HCT116 (cell line): Measurements from ENCODE around the gene BAZ1B. TPM values are rescaled to one million over a fixed set of nuclear protein-coding genes. Genes with fewer than 3 reads are reported as not detected.

Experiments
- ATAC-seq: fragments of 200-7000 bp; cut with Tn5 transposase; 2 replicates; pipeline ENCODE4 v1.9.1; 2020; ENCODE audit warnings: mild to moderate bottlenecking, moderate library complexity
- BruUV-seq: library from RNA; stranded (reverse); fragments of 400-500 nt; replicated peaks from 2 replicates; lab custom pipeline; 2021; lab: Mats Ljungman, UMichigan
- CTCF ChIA-PET: fragments of 300-600 bp; sonication (Branson Sonifier 250); formaldehyde crosslinking; loops from one replicate; lab custom pipeline; 2021; ENCODE audit warnings: antibody characterized with exemption; lab: Charles Lee
- POLR2A ChIA-PET: fragments of 300-600, 350-600 bp; sonication (Branson Sonifier 250); formaldehyde crosslinking; loops from one replicate; lab custom pipeline; 2021; ENCODE audit warnings: antibody characterized with exemption; lab: Charles Lee
- RAD21 ChIA-PET, 2 experiments: fragments of 300-600 bp; sonication (Branson Sonifier 250); formaldehyde crosslinking; loops; one replicate each; lab custom pipeline; 2023; ENCODE audit warnings: low total read pairs in 2 of 2; ENCODE audit not compliant: uncharacterized antibody in 2 of 2, unreplicated experiment in 2 of 2, low non-redundant PET in 1 of 2; lab: Charles Lee
- DNase-seq: peaks from one replicate; pipeline ENCODE4 v3.0.0-alpha.2; 2010; ENCODE audit warnings: low read depth, low spot score
- H2AFZ ChIP-seq: fragments of 200-600 bp; shearing (Covaris generic), sonication (generic); 2 replicates; pipeline ENCODE4 v1.6.1; 2017; ENCODE audit warnings: low read depth, mixed run types, mixed read lengths, antibody characterized with exemption, low read length; ENCODE audit not compliant: poor library complexity, severe bottlenecking
- H3K27ac ChIP-seq: 2 replicates; pipeline ENCODE4 v1.5.1; 2012; ENCODE audit warnings: low read depth, low read length
- H3K27me3 ChIP-seq: fragments of 200-600 bp; sonication (generic); 2 replicates; pipeline ENCODE4 v1.6.1; 2016; ENCODE audit warnings: mixed run types, low read length, mixed read lengths; ENCODE audit not compliant: insufficient read depth
- H3K36me3 ChIP-seq, 2 experiments: fragments of 200-500 bp in 1 of 2; fragments of 200-600 bp in 1 of 2; sonication (Bioruptor generic) in 1 of 2; sonication (generic) in 1 of 2; 2 replicates each; pipeline versions ENCODE4 v1.5.1 to v1.6.1; 2014 to 2016; ENCODE audit warnings: low read length in 2 of 2, inconsistent platforms in 1 of 2, mixed read lengths in 1 of 2, mixed run types in 1 of 2; ENCODE audit not compliant: insufficient read depth in 2 of 2, control insufficient read depth in 1 of 2
- H3K4me1 ChIP-seq, 2 experiments: fragments of 200-600 bp in 1 of 2; sonication (generic) in 1 of 2; 2 replicates each; pipeline versions ENCODE4 v1.5.1 to v1.6.1; 2012 to 2017; ENCODE audit warnings: low read length in 2 of 2, inconsistent platforms in 1 of 2, mild to moderate bottlenecking in 1 of 2, mixed read lengths in 1 of 2, mixed run types in 1 of 2, moderate library complexity in 1 of 2; ENCODE audit not compliant: insufficient read depth in 2 of 2, control insufficient read depth in 1 of 2
- H3K4me2 ChIP-seq: fragments of 200-600 bp; sonication (generic); 2 replicates; pipeline ENCODE4 v1.6.1; 2017; ENCODE audit warnings: mixed run types, low read length, mixed read lengths
- H3K4me3 ChIP-seq, 2 experiments: fragments of 200-600 bp in 1 of 2; sonication (generic) in 1 of 2; replicated peaks in 1 of 2; 2 replicates each; pipeline ENCODE4 v1.5.1; 2011 to 2016; ENCODE audit warnings: low read length in 2 of 2, control low read depth in 1 of 2, low read depth in 1 of 2, mild to moderate bottlenecking in 1 of 2, mixed read lengths in 1 of 2, mixed run types in 1 of 2
- H3K79me2 ChIP-seq: fragments of 200-600 bp; sonication (generic); 2 replicates; pipeline ENCODE4 v1.6.1; 2017; ENCODE audit warnings: mild to moderate bottlenecking, mixed run types, low read length, moderate library complexity, mixed read lengths; ENCODE audit not compliant: insufficient read depth
- H3K9ac ChIP-seq: fragments of 200-600 bp; sonication (generic); 2 replicates; pipeline ENCODE4 v1.6.1; 2016; ENCODE audit warnings: low read length, mixed read lengths
- H3K9me2 ChIP-seq: fragments of 200-600 bp; sonication (generic), shearing (Covaris generic); 2 replicates; pipeline ENCODE4 v1.6.1; 2017; ENCODE audit warnings: mixed run types, mild to moderate bottlenecking, moderate library complexity; ENCODE audit not compliant: insufficient read depth
- H3K9me3 ChIP-seq, 2 experiments: fragments of 200-500 bp in 1 of 2; fragments of 200-600 bp in 1 of 2; sonication (Bioruptor generic) in 1 of 2; sonication (generic) in 1 of 2; 2 replicates each; pipeline ENCODE4 v1.6.1; 2014 to 2017; ENCODE audit warnings: low read length in 2 of 2, mixed read lengths in 2 of 2, inconsistent platforms in 1 of 2, low read depth in 1 of 2, mild to moderate bottlenecking in 1 of 2, mixed run types in 1 of 2, moderate library complexity in 1 of 2; ENCODE audit not compliant: control insufficient read depth in 1 of 2, insufficient read depth in 1 of 2
- H4K20me1 ChIP-seq: fragments of 200-600 bp; sonication (generic), shearing (Covaris generic); 2 replicates; pipeline ENCODE4 v1.6.1; 2017; ENCODE audit warnings: mixed run types, mild to moderate bottlenecking, moderate library complexity; ENCODE audit not compliant: insufficient read depth
- ATF3 ChIP-seq: IDR thresholded peaks from 2 replicates; pipeline ENCODE4 v1.6.1; 2012
- CBX3 ChIP-seq: IDR thresholded peaks from 2 replicates; pipeline ENCODE4 v1.6.1; 2012; ENCODE audit warnings: low read depth
- CTCF ChIP-seq, 3 experiments: fragments of 200-600 bp in 1 of 3; sonication (generic) in 1 of 3; IDR thresholded peaks in 2 of 3; conservative IDR thresholded peaks in 1 of 3; 2 replicates each; pipeline ENCODE4 v1.5.1; 2012 to 2017; ENCODE audit warnings: low read depth in 2 of 3, low read length in 2 of 3, antibody characterized with exemption in 1 of 3, borderline replicate concordance in 1 of 3, control low read depth in 1 of 3, mild to moderate bottlenecking in 1 of 3, mixed read lengths in 1 of 3, mixed run types in 1 of 3, moderate library complexity in 1 of 3; ENCODE audit not compliant: insufficient read depth in 1 of 3
- EZH2 ChIP-seq: fragments of 200-600 bp; sonication (generic); IDR thresholded peaks from 2 replicates; pipeline ENCODE4 v1.6.1; 2017; ENCODE audit warnings: antibody characterized with exemption, mixed run types
- EZH2phosphoT487 ChIP-seq: fragments of 200-600 bp; IDR thresholded peaks from 2 replicates; pipeline ENCODE4 v1.6.1; 2018; ENCODE audit warnings: antibody characterized with exemption, borderline replicate concordance
- FOSL1 ChIP-seq: IDR thresholded peaks from 2 replicates; pipeline ENCODE4 v1.6.1; 2012; ENCODE audit warnings: low read depth
- JUND ChIP-seq: IDR thresholded peaks from 2 replicates; pipeline ENCODE4 v1.6.1; 2012
- MAX ChIP-seq: IDR thresholded peaks from 2 replicates; pipeline ENCODE4 v1.6.1; 2012
- POLR2AphosphoS5 ChIP-seq: IDR thresholded peaks from 2 replicates; pipeline ENCODE4 v1.6.1; 2011; ENCODE audit warnings: mild to moderate bottlenecking, low read depth, low read length, moderate library complexity
- RAD21 ChIP-seq: IDR thresholded peaks from 2 replicates; pipeline ENCODE4 v1.6.1; 2012; ENCODE audit warnings: low read depth, mild to moderate bottlenecking
- REST ChIP-seq: IDR thresholded peaks from 2 replicates; pipeline ENCODE4 v1.6.1; 2012; ENCODE audit warnings: low read depth
- SIN3A ChIP-seq: IDR thresholded peaks from 2 replicates; pipeline ENCODE4 v1.6.1; 2012; ENCODE audit warnings: low read depth
- SP1 ChIP-seq: IDR thresholded peaks from 2 replicates; pipeline ENCODE4 v1.6.1; 2012; ENCODE audit warnings: low read depth
- SRF ChIP-seq: IDR thresholded peaks from 2 replicates; pipeline ENCODE4 v1.6.1; 2012; ENCODE audit warnings: low read depth
- TCF7L2 ChIP-seq: IDR thresholded peaks from 2 replicates; pipeline ENCODE4 v1.7.0; 2011; ENCODE audit warnings: borderline replicate concordance, inconsistent platforms; ENCODE audit not compliant: insufficient read depth, insufficient read length; ENCODE audit errors: extremely low read depth
- YY1 ChIP-seq: IDR thresholded peaks from 2 replicates; pipeline ENCODE4 v1.6.1; 2011; ENCODE audit warnings: low read length, low read depth, moderate library complexity, mild to moderate bottlenecking; ENCODE audit not compliant: insufficient replicate concordance; ENCODE audit errors: extremely low read depth
- ZBTB33 ChIP-seq: IDR thresholded peaks from 2 replicates; pipeline ENCODE4 v1.6.1; 2011; ENCODE audit warnings: mild to moderate bottlenecking, low read length, moderate library complexity; ENCODE audit not compliant: insufficient replicate concordance; ENCODE audit errors: extremely low read depth
- ZFX ChIP-seq: fragments of 450-650 bp; IDR thresholded peaks from 2 replicates; pipeline ENCODE4 v1.6.1; 2017
- intact Hi-C: fragments of 100-400 bp; cut with micrococcal nuclease; formaldehyde crosslinking; loops from 2 replicates; pipeline ENCODE4 v1.10.0; 2022
- total RNA-seq: library from RNA; stranded (reverse); gene quantifications from one replicate; pipeline ENCODE4 v1.2.1, GENCODE V29; 2021; ENCODE audit not compliant: unreplicated experiment

The BAZ1B gene
- total RNA-seq, 1 experiment from 2014 or later = 81.1 TPM

GRCh38 chr7:73448609-73449008 is 73.5 kb downstream of the BAZ1B start:
- ChIA-PET POLR2A (no interaction called here), RAD21 (no interaction called here)
- Histone ChIP-seq H3K9me3 (no peaks in the 10 kb centered on the region), H3K27ac (no peak overlapping the region), H2AFZ (no peak overlapping the region), H3K27me3 (no peaks in the 10 kb centered on the region), H3K9me2 (no peaks in the 10 kb centered on the region), H3K4me1 (no peaks in the 10 kb centered on the region), H3K9ac (no peak overlapping the region), H3K4me2 (no peak overlapping the region), H4K20me1 (peaks cover 4% of the 10 kb centered on the region; the same call in 1 of the 2 replicates), H3K79me2 (peaks cover 82% of the 10 kb centered on the region)
- DNase-seq = no peak
- intact Hi-C loops = no loop called here
- no peak for ATAC-seq
- TF ChIP-seq SIN3A (no peak), CBX3 (no peak), ZFX (no peak), SP1 (no peak), POLR2AphosphoS5 (no peak), SRF (no peak), REST (no peak), RAD21 (no peak), EZH2phosphoT487 (no peak), TCF7L2 (no peak), YY1 (no peak), MAX (no peak), ATF3 (no peak), ZBTB33 (no peak), JUND (no peak), EZH2 (no peak), FOSL1 (no peak), CTCF (IDR thresholded peaks at IDR 0.05 in 2 of 3, conservative IDR thresholded peaks at IDR 0.05 in 1 of 3; ENCODE audit: borderline replicate concordance in 1 of 3, insufficient read depth in 1 of 3, low read depth in 2 of 3, low read length in 2 of 3) (no peak)
- TF ChIP-seq, all 23 proteins: peak for 0
- BruUV-seq = no TSS peak
- no peak overlapping the region for H3K4me3 ChIP-seq
- CTCF ChIA-PET = no interaction called here
- peaks cover 58 to 71% of the 10 kb centered on the region in 2 experiments for H3K36me3 ChIP-seq
